HG03025 (cell line): ENCODE measurements around the gene CFAP77.

Experiments
- ATAC-seq: cut with Tn5 transposase; IDR thresholded peaks from one replicate; pipeline ENCODE4 v1.9.1; 2021; ENCODE audit warnings: mild to moderate bottlenecking, moderate library complexity; ENCODE audit not compliant: unreplicated experiment, low FRiP score

Gene CFAP77

DNA sequence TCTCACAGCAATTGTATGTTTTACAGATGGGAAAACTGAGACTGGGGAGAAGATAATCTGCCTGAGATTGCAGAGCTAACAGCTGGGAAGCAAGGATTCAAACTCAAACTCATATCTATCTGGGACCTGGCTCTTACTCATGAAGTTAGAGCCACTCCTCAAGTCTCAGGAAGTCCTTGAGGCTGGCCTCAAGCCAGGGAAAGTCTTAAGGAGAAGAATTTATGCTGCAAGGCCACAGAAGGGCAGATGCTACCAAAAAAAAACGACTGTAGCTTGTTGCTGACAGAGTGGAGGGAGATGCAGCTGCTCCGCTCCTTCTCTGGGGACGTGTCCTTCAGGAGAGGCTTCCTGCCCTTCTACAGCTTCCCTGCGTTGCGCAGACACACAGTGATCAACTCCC lies 212.1 kb downstream of the CFAP77 start:
- no peak for ATAC-seq
